ENCODE results near the gene SEMA4A. TPM values are rescaled to one million over a fixed set of nuclear protein-coding genes. Genes with fewer than 3 reads are reported as not detected.
"Not testable (repeated sequence)": the region's sequence is repeated elsewhere in the genome, so short reads cannot be mapped to it uniquely, and the experiment has no call there.

The SEMA4A gene
- total and polyA plus RNA-seq, 4 donors, result 22.7 to 54.9 (median 36.9) TPM

DNA sequence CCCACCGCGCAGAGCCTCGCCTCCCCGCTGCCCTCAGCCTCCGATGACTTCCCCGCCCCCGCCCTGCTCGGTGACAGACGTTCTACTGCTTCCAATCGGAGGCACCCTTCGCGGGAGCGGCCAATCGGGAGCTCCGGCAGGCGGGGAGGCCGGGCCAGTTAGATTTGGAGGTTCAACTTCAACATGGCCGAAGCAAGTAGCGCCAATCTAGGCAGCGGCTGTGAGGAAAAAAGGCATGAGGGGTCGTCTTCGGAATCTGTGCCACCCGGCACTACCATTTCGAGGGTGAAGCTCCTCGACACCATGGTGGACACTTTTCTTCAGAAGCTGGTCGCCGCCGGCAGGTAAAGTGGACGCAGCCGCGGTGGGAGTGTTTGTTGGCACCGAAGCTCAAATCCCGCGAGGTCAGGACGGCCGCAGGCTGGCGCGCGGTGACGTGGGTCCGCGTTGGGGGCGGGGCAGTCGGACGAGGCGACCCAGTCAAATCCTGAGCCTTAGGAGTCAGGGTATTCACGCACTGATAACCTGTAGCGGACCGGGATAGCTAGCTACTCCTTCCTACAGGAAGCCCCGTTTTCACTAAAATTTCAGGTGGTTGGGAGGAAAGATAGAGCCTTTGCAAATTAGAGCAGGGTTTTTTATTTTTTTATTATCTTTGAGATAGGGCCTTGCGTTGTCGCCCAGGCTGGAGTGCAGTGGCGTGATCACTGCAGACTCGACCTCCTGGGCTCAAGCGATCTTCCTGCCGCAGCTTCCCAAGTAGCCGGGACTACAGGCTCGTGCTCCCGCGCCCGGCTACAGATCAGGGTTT lies 59.7 kb downstream of the SEMA4A start, which contains the start of gene PMF1:
Gene PMF1 (plus strand): TSS at position 175 of the 811 bp plus-strand sequence. CDS start 9 bp downstream, at position 184.
- no peaks in the 10 kb centered on the region for H3K9me3 ChIP-seq (ENCODE audit: control insufficient read depth in 4 of 4, insufficient read depth in 3 of 4, low read length in 3 of 4)
- H3K4me1 ChIP-seq (ENCODE audit: control insufficient read depth in 5 of 5, insufficient read depth in 5 of 5, low read length in 5 of 5), result peaks cover 0 to 16% (median 4%) of the 10 kb centered on the region in 5 donors
- peaks cover 0 to 16% (median 14%) of the 10 kb centered on the region in 4 donors for H3K36me3 ChIP-seq (ENCODE audit: control insufficient read depth in 4 of 4, insufficient read depth in 4 of 4, low read length in 4 of 4)
- WGBS, 2 donors, result 0% methylated on average over 61 of the region's 61 CpGs
- H3K27ac ChIP-seq (ENCODE audit: low read depth in 1 of 2, low read length in 1 of 2), result peak within 1 kb of the TSS; percentile 98 to 99
- H3K4me3 ChIP-seq, result peak within 1 kb of the TSS; percentile 78
- peak within 1 kb of the TSS; percentile 96 to 99 for H3K9ac ChIP-seq (ENCODE audit: insufficient read depth in 1 of 2, low read length in 2 of 2)
- H3K27me3 ChIP-seq (ENCODE audit: control insufficient read depth in 3 of 3, insufficient read depth in 3 of 3, low read length in 2 of 3), result no peaks in the 10 kb centered on the region
- DNase-seq, result peak; percentile 98 to 99 (median 98)
- TF ChIP-seq, protein P1, sequence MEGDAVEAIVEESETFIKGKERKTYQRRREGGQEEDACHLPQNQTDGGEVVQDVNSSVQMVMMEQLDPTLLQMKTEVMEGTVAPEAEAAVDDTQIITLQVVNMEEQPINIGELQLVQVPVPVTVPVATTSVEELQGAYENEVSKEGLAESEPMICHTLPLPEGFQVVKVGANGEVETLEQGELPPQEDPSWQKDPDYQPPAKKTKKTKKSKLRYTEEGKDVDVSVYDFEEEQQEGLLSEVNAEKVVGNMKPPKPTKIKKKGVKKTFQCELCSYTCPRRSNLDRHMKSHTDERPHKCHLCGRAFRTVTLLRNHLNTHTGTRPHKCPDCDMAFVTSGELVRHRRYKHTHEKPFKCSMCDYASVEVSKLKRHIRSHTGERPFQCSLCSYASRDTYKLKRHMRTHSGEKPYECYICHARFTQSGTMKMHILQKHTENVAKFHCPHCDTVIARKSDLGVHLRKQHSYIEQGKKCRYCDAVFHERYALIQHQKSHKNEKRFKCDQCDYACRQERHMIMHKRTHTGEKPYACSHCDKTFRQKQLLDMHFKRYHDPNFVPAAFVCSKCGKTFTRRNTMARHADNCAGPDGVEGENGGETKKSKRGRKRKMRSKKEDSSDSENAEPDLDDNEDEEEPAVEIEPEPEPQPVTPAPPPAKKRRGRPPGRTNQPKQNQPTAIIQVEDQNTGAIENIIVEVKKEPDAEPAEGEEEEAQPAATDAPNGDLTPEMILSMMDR (IDR thresholded peaks at IDR 0.05; ENCODE audit: control extremely low read depth, extremely low read depth), result no peak
- ATAC-seq (ENCODE audit: insufficient read depth, low FRiP score), result peak; percentile 96

DNA sequence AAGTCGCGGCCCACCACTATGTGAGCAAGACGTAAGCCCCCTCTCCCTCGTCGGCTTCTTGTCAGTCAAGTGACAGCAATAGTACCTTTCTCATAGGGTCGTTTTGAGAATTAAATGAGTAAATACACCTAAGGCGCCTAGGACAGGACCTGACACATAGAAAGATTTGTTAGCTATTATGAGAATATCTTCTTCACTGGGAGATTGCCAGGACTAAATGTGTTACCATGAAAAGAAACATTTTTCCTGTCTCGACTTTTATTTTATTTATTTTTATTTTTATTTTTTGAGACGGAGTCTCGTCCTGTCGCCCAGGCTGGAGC lies 60.2 kb downstream of the SEMA4A start:
- Histone ChIP-seq H3K4me1 (ENCODE audit: control insufficient read depth in 5 of 5, insufficient read depth in 5 of 5, low read length in 5 of 5) (peaks cover 0 to 16% (median 4%) of the 10 kb centered on the region in 5 donors), H3K36me3 (ENCODE audit: control insufficient read depth in 4 of 4, insufficient read depth in 4 of 4, low read length in 4 of 4) (peaks cover 0 to 16% (median 13%) of the 10 kb centered on the region in 4 donors), H3K27ac (ENCODE audit: low read depth in 1 of 2, low read length in 1 of 2) (peak overlapping the region; percentile 98 to 99), H3K4me3 (peak overlapping the region; percentile 78), H3K27me3 (ENCODE audit: control insufficient read depth in 3 of 3, insufficient read depth in 3 of 3, low read length in 2 of 3) (no peaks in the 10 kb centered on the region), H3K9me3 (ENCODE audit: control insufficient read depth in 4 of 4, insufficient read depth in 3 of 4, low read length in 3 of 4) (no peaks in the 10 kb centered on the region), H3K9ac (ENCODE audit: insufficient read depth in 1 of 2, low read length in 2 of 2) (peak overlapping the region; percentile 96 to 99)
- ATAC-seq (ENCODE audit: insufficient read depth, low FRiP score) (no peak), DNase-seq (no peak)
- TF ChIP-seq, protein P1 (IDR thresholded peaks at IDR 0.05; ENCODE audit: control extremely low read depth, extremely low read depth), result no peak
- 22 to 25% methylated on average over 11 of the region's 11 CpGs for WGBS, 2 donors

DNA sequence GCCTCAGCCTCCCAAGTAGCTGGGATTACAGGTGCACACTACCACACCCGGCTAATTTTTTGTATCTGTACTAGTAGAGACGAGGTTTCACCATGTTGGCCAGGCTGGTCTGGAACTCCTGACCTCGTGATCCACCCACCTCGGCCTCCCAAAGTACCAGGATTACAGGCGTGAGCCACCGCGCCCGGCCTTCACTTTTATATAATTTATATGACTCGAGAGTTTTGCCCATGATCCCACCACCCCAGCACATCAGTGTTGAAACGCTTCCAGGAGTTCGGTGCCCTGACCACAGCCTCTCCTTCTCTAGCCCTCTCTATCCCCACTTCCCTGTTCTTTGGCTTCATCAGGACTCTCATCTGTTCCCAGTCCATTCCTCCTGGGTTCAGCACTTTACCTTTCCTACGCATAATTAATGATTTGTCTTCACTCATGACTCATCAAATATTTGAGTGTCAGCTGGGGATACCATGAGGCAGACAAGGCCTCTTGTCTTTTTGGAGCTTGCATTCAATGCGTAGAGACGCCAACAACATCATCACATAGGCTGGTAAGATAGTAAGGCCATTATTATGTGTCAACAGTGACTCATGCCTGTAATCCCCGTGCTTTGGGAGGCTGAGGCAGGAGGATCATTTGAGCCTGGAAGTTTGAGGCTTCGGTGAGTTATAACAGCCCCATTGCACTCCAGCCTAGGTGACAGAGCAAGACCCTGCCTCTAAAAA lies 60.8 kb downstream of the SEMA4A start:
- peak overlapping the region; percentile 42 to 99 for H3K27ac ChIP-seq (ENCODE audit: low read depth in 1 of 2, low read length in 1 of 2)
- H3K4me1 ChIP-seq (ENCODE audit: control insufficient read depth in 5 of 5, insufficient read depth in 5 of 5, low read length in 5 of 5), result peaks cover 0 to 16% (median 4%) of the 10 kb centered on the region in 5 donors
- peak overlapping the region; percentile 0 to 96 for H3K9ac ChIP-seq (ENCODE audit: insufficient read depth in 1 of 2, low read length in 2 of 2)
- no peak overlapping the region for H3K4me3 ChIP-seq
- 79 to 80% methylated on average over 16 of the region's 16 CpGs for WGBS, 2 donors
- TF ChIP-seq, protein P1 (IDR thresholded peaks at IDR 0.05; ENCODE audit: control extremely low read depth, extremely low read depth), result no peak
- DNase-seq (no peak), ATAC-seq (ENCODE audit: insufficient read depth, low FRiP score) (no peak)
- peaks cover 0 to 14% (median 12%) of the 10 kb centered on the region in 4 donors for H3K36me3 ChIP-seq (ENCODE audit: control insufficient read depth in 4 of 4, insufficient read depth in 4 of 4, low read length in 4 of 4)
- no peaks in the 10 kb centered on the region for H3K9me3 ChIP-seq (ENCODE audit: control insufficient read depth in 4 of 4, insufficient read depth in 3 of 4, low read length in 3 of 4)
- no peaks in the 10 kb centered on the region for H3K27me3 ChIP-seq (ENCODE audit: control insufficient read depth in 3 of 3, insufficient read depth in 3 of 3, low read length in 2 of 3)

DNA sequence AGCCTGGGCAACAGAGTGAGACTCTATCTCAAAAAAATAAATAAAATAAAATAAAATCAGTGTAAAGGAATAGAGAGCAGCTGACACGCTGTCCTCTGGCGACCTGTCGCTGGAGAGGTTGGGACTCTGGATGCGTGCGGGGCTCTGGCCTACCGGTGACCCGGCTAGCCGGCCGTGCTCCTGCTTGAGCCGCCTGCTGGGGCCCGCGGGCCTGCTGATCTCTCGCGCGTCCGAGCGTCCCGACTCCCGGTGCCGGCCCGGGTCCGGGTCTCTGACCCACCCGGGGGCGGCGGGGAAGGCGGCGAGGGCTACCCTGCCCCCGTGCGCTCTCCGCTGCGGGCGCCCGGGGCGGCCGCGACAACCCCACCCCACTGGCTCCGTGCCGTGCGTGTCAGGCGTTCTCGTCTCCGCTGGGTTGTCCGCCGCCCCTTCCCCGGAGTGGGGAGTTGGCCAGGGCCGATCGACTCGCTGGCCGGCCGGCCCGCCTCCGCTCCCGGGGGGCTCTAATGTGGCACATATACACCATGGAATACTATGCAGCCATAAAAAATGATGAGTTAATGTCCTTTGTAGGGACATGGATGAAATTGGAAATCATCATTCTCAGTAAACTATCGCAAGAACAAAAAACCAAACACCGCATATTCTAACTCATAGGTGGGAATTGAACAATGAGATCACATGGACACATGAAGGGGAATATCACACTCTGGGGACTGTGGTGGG lies 63.1 kb downstream of the SEMA4A start:
- DNase-seq; H3K27ac ChIP-seq (ENCODE audit: low read depth in 1 of 2, low read length in 1 of 2); H3K9ac ChIP-seq (ENCODE audit: insufficient read depth in 1 of 2, low read length in 2 of 2); H3K27me3 ChIP-seq (ENCODE audit: control insufficient read depth in 3 of 3, insufficient read depth in 3 of 3, low read length in 2 of 3); ATAC-seq (ENCODE audit: insufficient read depth, low FRiP score); H3K4me3 ChIP-seq; H3K9me3 ChIP-seq (ENCODE audit: control insufficient read depth in 4 of 4, insufficient read depth in 3 of 4, low read length in 3 of 4): not testable (repeated sequence)
- 91 to 95% methylated on average over 55 of the region's 55 CpGs for WGBS, 2 donors
- Histone ChIP-seq H3K36me3 (ENCODE audit: control insufficient read depth in 4 of 4, insufficient read depth in 4 of 4, low read length in 4 of 4) (peaks cover 4 to 23% (median 10%) of the 10 kb centered on the region in 4 donors), H3K4me1 (ENCODE audit: control insufficient read depth in 5 of 5, insufficient read depth in 5 of 5, low read length in 5 of 5) (peaks cover 0 to 16% (median 4%) of the 10 kb centered on the region in 5 donors)

Measured in lung (tissue), 12 donors.